ENCODE results near the gene HGS. TPM values are rescaled to one million over a fixed set of nuclear protein-coding genes. Genes with fewer than 3 reads are reported as not detected.

HGS gene
- total RNA-seq, 4 donors from 2014 or later = 51.5 to 90.5 (median 66.6) TPM

GRCh38 chr17:81703747-81704654 is 20.2 kb downstream of the HGS start:
- no peaks in the 10 kb centered on the region for H3K9me3 ChIP-seq
- no peak for ATAC-seq
- peak overlapping the region; percentile 42 to 98 for H3K4me3 ChIP-seq
- no peak for TF ChIP-seq POLR2A (IDR thresholded peaks at IDR 0.05)
- TF ChIP-seq POLR2AphosphoS5 (IDR thresholded peaks at IDR 0.05) = no peak
- H3K27ac ChIP-seq = peak overlapping the region; percentile 88 to 97 (median 93)
- peaks cover 0 to 71% of the 10 kb centered on the region in 2 donors for H3K36me3 ChIP-seq
- H3K4me1 ChIP-seq = peaks cover 0 to 41% (median 26%) of the 10 kb centered on the region in 3 donors
- H3K27me3 ChIP-seq = no peaks in the 10 kb centered on the region
- 1 to 2% methylated on average over 9 to 10 of the region's 27 CpGs for WGBS, 2 donors (ENCODE audit: low coverage in 1 of 2)

- Histone ChIP-seq H3K4me1 (peaks cover 0 to 45% (median 32%) of the 10 kb centered on the region in 3 donors), H3K27me3 (no peaks in the 10 kb centered on the region), H3K9me3 (no peaks in the 10 kb centered on the region), H3K4me3 (no peak overlapping the region), H3K36me3 (peaks cover 0 to 56% of the 10 kb centered on the region in 2 donors), H3K27ac (no peak overlapping the region)
- TF ChIP-seq CTCF (IDR thresholded peaks at IDR 0.05) = no peak
- TF ChIP-seq EP300 (IDR thresholded peaks at IDR 0.05) = no peak
- 88 to 89% methylated on average over 12 to 13 of the region's 30 CpGs for WGBS, 2 donors (ENCODE audit: low coverage in 1 of 2)
- ATAC-seq = no peak
Measured at GRCh38 chr17:81705518-81706231, 21.9 kb downstream of the HGS start.

- ATAC-seq = no peak
- H3K36me3 ChIP-seq = peaks cover 0 to 51% of the 10 kb centered on the region in 2 donors
- H3K4me3 ChIP-seq = no peak overlapping the region
- H3K9me3 ChIP-seq = no peaks in the 10 kb centered on the region
- no peak overlapping the region for H3K27ac ChIP-seq
- no peaks in the 10 kb centered on the region for H3K27me3 ChIP-seq
- TF ChIP-seq EP300 (IDR thresholded peaks at IDR 0.05) = no peak
- TF ChIP-seq CTCF (IDR thresholded peaks at IDR 0.05) = no peak
- TF ChIP-seq POLR2A (IDR thresholded peaks at IDR 0.05) = no peak
- no peak for TF ChIP-seq POLR2AphosphoS5 (IDR thresholded peaks at IDR 0.05)
- no CpG with 5 or more reads among the region's 17 CpGs for WGBS, 2 donors (ENCODE audit: low coverage in 1 of 2)
- peaks cover 0 to 45% (median 34%) of the 10 kb centered on the region in 3 donors for H3K4me1 ChIP-seq
Measured at GRCh38 chr17:81706232-81706611, 22.4 kb downstream of the HGS start.

GRCh38 chr17:81706757-81707624 is 23.2 kb downstream of the HGS start:
- TF ChIP-seq POLR2A (IDR thresholded peaks at IDR 0.05) (no peak), CTCF (IDR thresholded peaks at IDR 0.05) (no peak), POLR2AphosphoS5 (IDR thresholded peaks at IDR 0.05) (no peak), EP300 (IDR thresholded peaks at IDR 0.05) (no peak)
- 91 to 95% methylated on average over 4 to 19 of the region's 54 CpGs for WGBS, 2 donors (ENCODE audit: low coverage in 1 of 2)
- Histone ChIP-seq H3K36me3 (peaks cover 0 to 43% of the 10 kb centered on the region in 2 donors), H3K4me1 (peaks cover 0 to 44% (median 29%) of the 10 kb centered on the region in 3 donors), H3K27me3 (no peaks in the 10 kb centered on the region), H3K27ac (no peak overlapping the region), H3K9me3 (no peaks in the 10 kb centered on the region), H3K4me3 (no peak overlapping the region)
- ATAC-seq = no peak

All from gastroesophageal sphincter (tissue), 4 donors.